Tibial artery (tissue), 4 donors: ENCODE results near the gene ZNF850.
A peak's percentile ranks its signal among the peaks of the same experiment; 100 is the strongest.
"Not testable (repeated sequence)": the region's sequence is repeated elsewhere in the genome, so short reads cannot be mapped to it uniquely, and the experiment has no call there.

Experiments
- DNase-seq, 2 donors: peaks; one replicate each; pipeline ENCODE4 v3.0.0-alpha.2; 2019
- H3K27ac ChIP-seq, 2 donors: fragments of 200-600 bp; sonication (generic) in 1 of 2; 1 replicate in 1 of 2; 2 replicates in 1 of 2; pipeline ENCODE4 v1.5.1; 2018 to 2019; ENCODE audit warnings: mild to moderate bottlenecking in 1 of 2
- H3K27me3 ChIP-seq, 2 donors: fragments of 200-600 bp; sonication (generic) in 1 of 2; one replicate each; pipeline versions ENCODE4 v1.5.1 to v1.6.0; 2016 to 2019
- H3K36me3 ChIP-seq, 3 donors: fragments of 200-600 bp; sonication (generic) in 2 of 3; one replicate each; pipeline ENCODE4 v1.5.1; 2016 to 2019; ENCODE audit warnings: mild to moderate bottlenecking in 2 of 3
- H3K4me1 ChIP-seq, 4 donors: fragments of 200-600 bp; sonication (generic) in 2 of 4; 1 replicate in 3 of 4; 2 replicates in 1 of 4; pipeline ENCODE4 v1.5.1; 2016 to 2019
- H3K4me3 ChIP-seq, 2 donors: fragments of 200-600 bp; sonication (generic) in 1 of 2; 1 replicate in 1 of 2; 2 replicates in 1 of 2; pipeline ENCODE4 v1.5.1; 2018 to 2019; ENCODE audit warnings: mild to moderate bottlenecking in 2 of 2
- H3K9me3 ChIP-seq, 3 donors: fragments of 200-600 bp; sonication (generic) in 1 of 3; one replicate each; pipeline ENCODE4 v1.5.1; 2016 to 2019
- CTCF ChIP-seq, 2 experiments: fragments of 200-600 bp in 1 of 2; fragments of 450-650 bp in 1 of 2; IDR thresholded peaks; one replicate each; pipeline ENCODE4 v1.5.1; 2017 to 2019; ENCODE audit warnings: antibody characterized with exemption in 2 of 2, mild to moderate bottlenecking in 1 of 2, moderate library complexity in 1 of 2
- intact Hi-C: fragments of 100-400 bp; cut with DNase I; formaldehyde crosslinking; loops from one replicate; pipeline ENCODE4 v1.15.0; 2023; ENCODE audit warnings: low total_unique reads

ZNF850 gene

GRCh38 chr19:36771261-36772231, 1.1 kb downstream of the ZNF850 start:
- Histone ChIP-seq H3K27me3 (peaks cover 0 to 4% of the 10 kb centered on the region in 2 donors), H3K4me3 (peak overlapping the region; percentile 77 to 81), H3K36me3 (peaks cover 2 to 22% (median 9%) of the 10 kb centered on the region in 3 donors), H3K9me3 (peaks cover 0 to 41% (median 7%) of the 10 kb centered on the region in 3 donors), H3K27ac (peak overlapping the region; percentile 73 to 81), H3K4me1 (peaks cover 0 to 16% (median 9%) of the 10 kb centered on the region in 4 donors)
- intact Hi-C loops, result loop anchor here (1.0 kb wide), 1 partner anchor 26 kb away; no protein-coding TSS in a partner anchor
- no peak for TF ChIP-seq CTCF (IDR thresholded peaks at IDR 0.05)
- DNase-seq, result peak; percentile 60 to 83

- Histone ChIP-seq H3K27ac (no peak overlapping the region), H3K9me3 (peaks cover 19 to 100% (median 99%) of the 10 kb centered on the region in 3 donors), H3K4me3 (no peak overlapping the region), H3K36me3 (peaks cover 88 to 100% (median 98%) of the 10 kb centered on the region in 3 donors), H3K27me3 (no peaks in the 10 kb centered on the region), H3K4me1 (no peaks in the 10 kb centered on the region)
- intact Hi-C loops, result no loop called here
- no peak for TF ChIP-seq CTCF (IDR thresholded peaks at IDR 0.05)
- no peak for DNase-seq
Observed at GRCh38 chr19:36750066-36750691, 22.4 kb downstream of the ZNF850 start.

- H3K27ac ChIP-seq, DNase-seq, H3K27me3 ChIP-seq, intact Hi-C loops, H3K4me1 ChIP-seq, H3K4me3 ChIP-seq: not testable (repeated sequence)
- peaks cover 13 to 100% (median 97%) of the 10 kb centered on the region in 3 donors for H3K9me3 ChIP-seq
- H3K36me3 ChIP-seq, result peaks cover 88 to 100% (median 98%) of the 10 kb centered on the region in 3 donors
Observed at GRCh38 chr19:36749613-36750012, 23.0 kb downstream of the ZNF850 start.

GRCh38 chr19:36748431-36749275, 24.0 kb downstream of the ZNF850 start:
- H3K4me3 ChIP-seq, result no peak overlapping the region
- H3K36me3 ChIP-seq, result peaks cover 88 to 100% (median 100%) of the 10 kb centered on the region in 3 donors

GRCh38 chr19:36747750-36748149, 24.9 kb downstream of the ZNF850 start:
- intact Hi-C loops, result no loop called here
- Histone ChIP-seq H3K4me1 (no peaks in the 10 kb centered on the region), H3K27ac (no peak overlapping the region), H3K9me3 (peaks cover 21 to 98% (median 98%) of the 10 kb centered on the region in 3 donors), H3K36me3 (peaks cover 87 to 98% (median 96%) of the 10 kb centered on the region in 3 donors), H3K27me3 (no peaks in the 10 kb centered on the region), H3K4me3 (no peak overlapping the region)
- DNase-seq, result no peak
- no peak for TF ChIP-seq CTCF (IDR thresholded peaks at IDR 0.05)

More at GRCh38 chr19:36748431-36749275, 24.0 kb downstream of the ZNF850 start:
- H3K9me3 ChIP-seq, result peaks cover 17 to 100% (median 98%) of the 10 kb centered on the region in 3 donors
- no peak for DNase-seq
- H3K27ac ChIP-seq, result no peak overlapping the region
- intact Hi-C loops, result no loop called here
- no peaks in the 10 kb centered on the region for H3K27me3 ChIP-seq
- H3K4me1 ChIP-seq, result no peaks in the 10 kb centered on the region
- TF ChIP-seq CTCF (IDR thresholded peaks at IDR 0.05), result no peak
